Gastrocnemius medialis (tissue), 4 donors: ENCODE data around the gene HGFAC.

Experiments
- CTCF ChIP-seq, 5 experiments: fragments of 450-650 bp in 3 of 5; fragments of 200-600 bp in 2 of 5; sonication (generic) in 2 of 5; IDR thresholded peaks in 4 of 5; conservative IDR thresholded peaks in 1 of 5; 1 replicate in 4 of 5; 2 replicates in 1 of 5; pipeline ENCODE4 v1.5.1; 2016 to 2019; ENCODE audit warnings: antibody characterized with exemption in 5 of 5, mild to moderate bottlenecking in 3 of 5, moderate library complexity in 3 of 5
- POLR2A ChIP-seq, 2 donors: fragments of 450-650 bp; IDR thresholded peaks; one replicate each; pipeline ENCODE4 v1.6.1; 2017; ENCODE audit warnings: antibody characterized with exemption in 2 of 2, mild to moderate bottlenecking in 2 of 2, moderate library complexity in 2 of 2

- no peak for TF ChIP-seq CTCF (IDR thresholded peaks at IDR 0.05 in 4 of 5, conservative IDR thresholded peaks at IDR 0.05 in 1 of 5)
- no peak for TF ChIP-seq POLR2A (IDR thresholded peaks at IDR 0.05)
Measured at GRCh38 chr4:3471098-3471760, 29.5 kb downstream of the HGFAC start.
